ENCODE results near the gene TEX264.

Gene TEX264

DNA sequence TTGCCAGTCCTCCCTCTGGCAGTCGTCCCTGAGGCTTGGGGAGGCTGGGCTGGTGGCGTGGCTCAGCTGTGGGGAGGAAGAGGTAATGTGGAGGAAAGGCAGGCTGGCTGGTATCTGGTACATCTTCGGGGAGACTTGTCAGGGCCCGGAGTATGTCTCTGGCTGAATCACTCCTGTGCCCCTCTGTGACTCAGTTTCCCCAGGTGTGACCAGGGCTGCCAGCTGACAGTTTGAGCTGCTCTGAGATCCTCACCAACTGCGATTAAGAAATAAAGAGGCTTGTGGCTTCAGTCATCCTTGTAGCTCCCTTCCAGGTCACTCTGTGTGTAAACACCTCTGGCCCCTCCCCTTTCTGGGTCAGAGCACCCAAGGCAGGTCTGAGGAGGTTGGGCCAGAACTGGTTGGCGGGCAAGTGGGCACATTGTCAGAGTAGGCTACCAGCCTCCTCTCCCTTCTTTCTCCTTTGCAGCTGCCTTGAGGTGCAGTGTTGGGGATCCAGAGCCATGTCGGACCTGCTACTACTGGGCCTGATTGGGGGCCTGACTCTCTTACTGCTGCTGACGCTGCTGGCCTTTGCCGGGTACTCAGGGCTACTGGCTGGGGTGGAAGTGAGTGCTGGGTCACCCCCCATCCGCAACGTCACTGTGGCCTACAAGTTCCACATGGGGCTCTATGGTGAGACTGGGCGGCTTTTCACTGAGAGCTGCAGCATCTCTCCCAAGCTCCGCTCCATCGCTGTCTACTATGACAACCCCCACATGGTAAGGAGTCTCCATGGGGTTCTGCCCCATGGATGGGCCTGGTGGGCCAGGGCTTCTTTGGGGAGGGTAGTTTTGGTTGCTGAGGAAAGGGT lies 3.0 kb downstream of the TEX264 start:
- in situ Hi-C loops (cut with MboI; ENCODE audit: low sequenced_read_pairs), result no loop called here

DNA sequence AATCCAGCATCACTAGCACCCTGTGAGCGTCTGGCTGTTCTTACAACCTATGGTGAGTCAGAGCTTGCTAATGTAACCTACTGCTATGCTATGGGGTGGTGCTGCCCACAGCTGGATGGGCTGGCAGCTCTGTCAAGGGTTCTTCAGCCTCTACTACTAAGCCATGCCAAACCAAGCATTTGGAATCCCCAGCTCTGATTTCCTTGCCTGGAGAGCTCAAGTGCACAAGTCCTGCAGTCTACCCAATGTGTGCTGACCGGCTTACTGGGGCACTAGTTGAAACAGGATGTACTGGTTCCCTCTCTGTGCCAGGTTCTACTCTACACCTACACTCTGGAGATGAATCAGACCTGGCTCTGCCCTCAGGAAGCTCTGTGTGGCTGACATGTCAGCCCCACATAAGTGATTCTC lies 4.2 kb downstream of the TEX264 start:
- in situ Hi-C loops (cut with MboI; ENCODE audit: low sequenced_read_pairs), result no loop called here

DNA sequence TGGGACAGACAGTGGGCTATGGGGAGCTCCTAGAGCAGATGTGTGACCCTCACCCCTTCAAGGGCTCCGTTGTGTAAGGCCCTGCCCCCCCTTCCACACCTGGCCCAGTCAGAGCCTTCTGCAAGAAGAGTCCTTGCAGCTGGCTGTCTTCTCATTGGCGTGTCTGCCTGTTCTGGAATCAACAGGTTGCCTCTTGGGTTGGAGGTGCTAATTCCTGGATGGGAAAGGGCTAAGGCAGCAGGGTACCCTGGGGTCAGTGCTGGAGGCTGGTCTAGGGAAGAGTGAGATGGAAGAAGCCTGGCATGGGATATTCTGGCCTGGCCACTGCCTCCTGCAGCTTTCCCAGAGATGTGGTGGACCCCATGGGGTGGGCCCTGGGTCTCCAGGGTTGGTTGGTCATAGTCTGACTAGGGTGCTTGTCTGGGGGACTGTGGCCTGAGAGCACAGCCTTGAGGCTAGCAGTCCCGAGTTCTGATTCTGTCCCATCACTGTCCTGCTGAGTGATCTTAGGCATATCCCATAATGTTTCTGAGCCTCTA lies 5.1 kb downstream of the TEX264 start:
- in situ Hi-C loops (cut with MboI; ENCODE audit: low sequenced_read_pairs), result no loop called here

DNA sequence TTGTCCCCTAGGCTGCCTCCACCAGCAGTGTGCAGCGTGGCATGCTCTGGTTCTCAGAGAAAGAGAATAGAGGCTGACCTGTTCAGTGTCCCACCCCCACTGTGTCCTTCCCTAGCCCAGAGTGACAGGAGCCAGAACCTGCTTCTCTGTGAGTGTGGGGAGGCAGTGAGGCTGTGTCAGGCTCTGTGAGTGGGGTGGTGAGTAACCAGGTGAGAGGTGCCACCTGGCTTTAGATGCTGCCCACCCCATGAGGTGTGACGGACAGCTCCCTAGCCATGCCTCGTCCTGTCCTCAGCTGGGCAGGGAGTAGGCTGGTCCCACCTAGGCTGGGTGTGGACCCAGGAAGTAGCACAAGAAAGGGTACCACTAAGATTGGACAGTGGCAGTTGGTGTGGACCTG lies 6.3 kb downstream of the TEX264 start:
- in situ Hi-C loops (cut with MboI; ENCODE audit: low sequenced_read_pairs), result no loop called here

DNA sequence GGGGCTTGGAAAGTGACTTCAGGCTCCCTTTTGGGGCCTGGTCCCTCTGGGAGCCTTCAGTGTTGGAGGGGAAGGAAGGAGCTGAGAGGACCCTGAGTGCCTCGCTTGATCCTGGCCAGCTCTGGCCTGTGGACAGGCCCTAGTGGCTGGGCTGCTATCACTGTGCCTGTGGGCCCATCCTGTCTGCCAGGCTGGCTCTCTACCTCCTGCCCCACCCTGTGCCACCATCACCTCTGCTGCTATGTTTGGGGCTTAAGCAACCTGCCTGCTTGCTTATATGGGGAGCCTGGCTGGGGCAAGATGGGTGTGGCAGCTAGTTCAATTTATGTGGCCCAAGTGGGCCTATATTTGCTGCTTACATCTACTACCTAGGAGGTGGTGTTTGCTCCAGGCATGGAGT lies 7.1 kb downstream of the TEX264 start:
- in situ Hi-C loops (cut with MboI; ENCODE audit: low sequenced_read_pairs), result no loop called here

DNA sequence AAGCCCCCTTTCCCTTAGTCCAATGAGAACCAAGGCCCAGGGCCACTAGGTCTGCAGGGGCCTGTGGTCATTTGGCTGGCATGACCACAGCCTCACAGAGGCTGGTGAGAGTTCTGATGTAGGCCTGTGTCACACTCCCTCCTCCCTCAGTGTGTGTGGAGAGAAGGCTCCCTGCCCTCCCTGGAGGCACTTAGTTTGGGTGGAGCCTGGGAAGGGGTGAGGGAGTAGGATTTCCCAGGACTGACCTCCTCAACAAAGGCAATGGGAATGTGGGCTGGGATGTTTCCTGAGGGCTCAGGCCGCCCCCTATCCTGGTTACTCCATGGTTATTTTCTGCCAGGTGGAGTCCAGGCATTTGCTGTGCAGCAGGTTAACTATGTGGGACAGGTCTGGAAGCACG lies 7.6 kb downstream of the TEX264 start:
- in situ Hi-C loops (cut with MboI; ENCODE audit: low sequenced_read_pairs), result no loop called here

DNA sequence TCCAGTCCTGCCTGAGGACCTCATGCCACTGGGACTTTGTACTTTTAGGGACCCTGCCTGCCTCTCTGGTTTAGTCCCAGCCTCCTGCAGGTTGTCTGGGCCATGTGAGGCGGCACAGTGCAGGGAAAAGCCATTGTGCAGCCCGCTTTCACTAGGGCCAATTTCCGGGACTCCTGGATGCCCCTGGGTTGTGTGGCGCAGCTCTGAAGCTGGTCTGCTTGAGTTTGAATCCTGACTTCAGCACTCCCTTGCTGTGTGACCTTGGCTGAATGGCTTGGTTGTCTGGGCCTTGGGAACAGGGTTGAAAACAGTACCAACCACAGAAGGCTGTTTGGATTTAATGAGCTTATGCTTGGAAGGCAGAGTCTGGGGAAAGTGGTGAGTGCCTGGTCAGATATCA lies 8.3 kb downstream of the TEX264 start:
- in situ Hi-C loops (cut with MboI; ENCODE audit: low sequenced_read_pairs), result no loop called here

DNA sequence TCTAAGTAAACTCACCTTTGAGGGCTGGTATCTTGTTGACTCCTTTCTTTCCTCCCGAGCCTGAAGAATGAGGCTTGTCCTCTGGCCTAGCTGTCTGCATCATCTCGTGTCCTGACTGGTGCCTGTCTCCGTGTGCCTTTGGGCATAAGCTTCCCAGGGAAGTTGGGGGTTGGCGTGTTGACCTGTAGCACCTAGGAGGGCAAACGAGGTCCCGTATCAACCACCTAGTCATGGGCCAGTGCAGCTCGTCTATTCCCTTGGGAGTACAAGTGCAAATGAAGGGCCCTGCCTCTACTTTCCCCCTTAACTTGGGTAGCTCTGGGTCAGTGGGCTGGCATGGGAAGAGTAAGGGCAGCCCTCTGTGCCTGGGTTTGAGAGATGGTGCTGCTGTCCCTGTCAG lies 8.7 kb downstream of the TEX264 start:
- in situ Hi-C loops (cut with MboI; ENCODE audit: low sequenced_read_pairs), result no loop called here

DNA sequence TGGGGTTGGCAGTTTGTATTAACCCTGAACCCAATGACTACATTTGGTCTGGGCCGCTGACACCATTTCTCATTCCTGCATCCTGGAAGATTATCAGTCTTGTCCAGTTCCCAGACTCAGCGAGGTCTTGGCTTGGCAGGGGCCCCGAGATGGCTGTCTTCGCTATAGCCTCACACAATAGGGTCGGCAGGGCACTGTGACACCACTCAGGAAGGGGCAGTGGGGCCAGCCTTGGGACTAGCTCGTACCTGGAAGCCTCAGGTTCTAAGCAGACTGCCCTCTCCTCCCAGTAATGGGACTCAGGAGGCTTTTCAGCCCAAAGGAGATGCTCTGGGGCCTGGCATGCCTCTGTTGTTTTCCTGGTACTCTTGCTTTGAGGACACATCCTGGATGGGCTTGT lies 9.1 kb downstream of the TEX264 start:
- in situ Hi-C loops (cut with MboI; ENCODE audit: low sequenced_read_pairs), result no loop called here

DNA sequence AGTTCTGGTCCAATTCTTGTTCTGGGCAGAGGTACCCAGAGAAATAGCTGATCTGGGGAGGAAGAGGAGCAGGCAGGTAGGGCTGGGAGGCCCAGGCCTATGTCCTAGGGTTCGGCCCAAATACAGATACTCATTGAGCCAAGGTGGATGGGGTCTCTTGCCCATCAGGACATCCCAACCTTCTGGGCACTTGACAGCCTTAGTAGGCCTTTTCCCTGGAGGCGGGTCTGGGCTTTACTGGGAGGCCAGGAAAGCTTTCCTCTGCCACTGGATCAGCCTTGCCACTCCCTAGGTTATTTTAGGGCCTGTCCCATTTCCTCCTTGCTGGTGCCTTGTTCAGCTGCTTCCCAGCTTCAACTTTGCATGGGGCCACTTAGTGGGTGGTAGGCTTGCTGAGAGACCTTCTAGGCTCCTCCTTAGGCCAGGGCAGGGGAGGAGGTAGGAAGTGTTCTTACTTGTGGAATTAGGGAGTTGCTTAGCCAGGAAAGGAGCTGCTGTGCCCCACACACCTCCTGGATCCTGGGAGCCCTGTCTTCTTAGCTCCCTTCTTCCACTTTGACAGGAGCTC lies 9.7 kb downstream of the TEX264 start:
- in situ Hi-C loops (cut with MboI; ENCODE audit: low sequenced_read_pairs), result no loop called here

DNA sequence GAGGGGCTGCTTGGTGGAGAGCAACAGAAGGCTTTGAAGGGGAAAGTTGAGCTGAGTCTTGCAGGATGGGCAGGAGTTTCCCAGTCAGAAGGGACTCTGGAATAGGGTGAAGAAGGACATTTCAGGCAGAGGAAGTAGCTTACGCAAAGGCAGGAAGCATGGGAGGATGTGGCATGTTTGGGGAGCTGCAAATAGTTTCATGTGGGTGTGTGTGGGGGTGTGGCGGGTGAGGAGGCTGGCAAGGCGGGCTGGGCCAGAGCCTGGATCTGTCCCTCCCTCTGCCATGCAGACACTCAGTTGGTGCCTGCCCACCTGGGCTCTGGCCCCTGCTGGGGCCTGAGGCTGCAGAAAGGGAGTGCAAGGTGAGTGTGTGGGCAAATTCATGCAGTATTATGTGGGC lies 10.4 kb downstream of the TEX264 start:
- in situ Hi-C loops (cut with MboI; ENCODE audit: low sequenced_read_pairs), result no loop called here

DNA sequence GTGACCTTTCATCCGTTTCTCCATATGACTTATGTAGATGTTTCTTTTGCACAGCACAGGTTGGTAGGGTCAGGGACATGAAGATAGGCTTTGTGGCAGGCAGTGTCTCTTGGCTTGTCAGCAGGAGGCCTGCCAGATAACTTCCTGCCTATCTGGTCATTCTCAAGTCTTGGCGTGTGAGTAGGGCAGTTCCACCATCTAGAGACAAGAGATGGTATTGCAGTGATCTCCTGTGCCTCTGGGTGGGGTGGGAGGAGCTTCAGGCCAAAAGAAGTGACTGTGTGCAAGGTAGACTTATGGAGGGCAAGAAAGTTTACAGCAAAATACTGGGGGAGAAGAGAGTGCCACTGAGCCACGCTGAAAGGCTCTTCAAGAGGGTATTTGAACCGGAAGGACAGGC lies 11.0 kb downstream of the TEX264 start:
- in situ Hi-C loops (cut with MboI; ENCODE audit: low sequenced_read_pairs), result no loop called here

DNA sequence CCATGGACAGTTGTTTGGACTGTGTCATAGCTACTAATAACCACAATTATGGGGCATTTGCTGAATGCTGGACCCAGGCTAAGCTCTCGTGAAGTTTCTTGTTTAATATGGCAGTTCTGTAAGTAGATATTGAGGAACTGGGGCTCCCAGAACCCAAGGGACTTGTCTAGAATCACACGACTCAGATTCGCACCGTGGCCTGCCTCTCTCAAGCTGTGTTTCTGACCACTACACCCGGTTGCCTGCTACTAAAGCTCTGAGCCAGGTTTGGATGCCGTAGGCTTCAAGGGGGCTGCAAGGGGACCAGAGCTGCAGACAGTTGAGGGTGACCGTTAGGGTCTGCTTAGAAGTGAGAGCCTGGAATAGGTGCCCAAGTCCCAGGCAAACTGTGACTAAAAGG lies 11.5 kb downstream of the TEX264 start:
- in situ Hi-C loops (cut with MboI; ENCODE audit: low sequenced_read_pairs), result no loop called here

DNA sequence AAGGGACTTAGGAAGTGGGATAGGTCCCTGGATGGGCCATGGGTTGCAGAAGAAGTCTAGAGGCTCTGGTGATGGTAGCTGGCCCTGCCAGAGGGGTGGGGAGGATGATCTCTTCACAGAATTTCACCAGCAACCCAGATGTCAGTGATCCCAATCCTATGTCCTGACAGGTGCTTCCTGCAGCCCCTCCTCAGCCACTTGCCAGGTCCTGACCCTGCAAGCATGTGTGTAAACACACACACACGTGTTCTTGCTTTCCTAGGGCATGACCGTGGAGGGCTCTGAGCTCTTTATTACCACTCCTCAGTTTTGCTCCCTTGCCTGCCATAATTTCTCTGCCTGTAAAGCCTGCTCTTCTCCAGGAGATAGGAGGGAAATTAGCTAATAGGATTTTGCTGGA lies 12.5 kb downstream of the TEX264 start:
- in situ Hi-C loops (cut with MboI; ENCODE audit: low sequenced_read_pairs), result no loop called here

DNA sequence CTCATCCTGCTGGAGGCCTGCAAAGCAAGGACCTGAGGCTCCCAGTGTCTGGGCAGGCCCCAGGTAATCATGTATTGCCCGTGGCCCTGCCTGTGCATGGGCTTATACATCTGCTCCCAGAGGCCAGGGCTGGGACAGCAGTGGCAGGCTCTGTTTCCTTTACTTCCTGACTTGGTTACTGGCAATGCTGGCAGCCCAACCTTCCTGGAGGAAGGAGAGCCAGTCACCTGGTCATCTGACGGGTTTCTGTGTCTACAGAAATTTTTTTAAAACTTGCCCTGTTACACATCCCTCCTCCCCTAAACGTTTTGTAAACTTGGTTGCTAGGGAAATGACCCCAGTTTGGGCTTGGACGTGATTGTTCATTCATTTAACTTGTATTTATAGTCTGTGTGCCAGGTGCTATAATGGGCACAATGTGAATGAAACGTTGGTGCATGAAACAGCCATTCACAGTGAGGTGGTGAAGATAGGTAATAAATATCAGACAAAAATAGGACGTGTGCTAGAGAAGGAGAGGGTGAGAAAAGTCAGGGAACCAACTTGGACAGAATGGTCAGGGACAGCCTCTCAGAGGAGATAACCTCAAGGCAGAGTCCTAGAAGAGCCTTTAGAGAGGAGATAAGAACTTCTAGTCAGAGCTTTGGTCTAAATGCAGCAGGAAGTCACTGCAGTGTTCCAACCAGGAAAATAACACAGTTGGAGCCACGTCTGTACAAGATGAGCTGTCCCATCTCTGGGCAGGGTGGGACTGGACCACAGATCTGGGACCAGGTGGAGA lies 14.1 kb downstream of the TEX264 start:
- in situ Hi-C loops (cut with MboI; ENCODE audit: low sequenced_read_pairs), result no loop called here

DNA sequence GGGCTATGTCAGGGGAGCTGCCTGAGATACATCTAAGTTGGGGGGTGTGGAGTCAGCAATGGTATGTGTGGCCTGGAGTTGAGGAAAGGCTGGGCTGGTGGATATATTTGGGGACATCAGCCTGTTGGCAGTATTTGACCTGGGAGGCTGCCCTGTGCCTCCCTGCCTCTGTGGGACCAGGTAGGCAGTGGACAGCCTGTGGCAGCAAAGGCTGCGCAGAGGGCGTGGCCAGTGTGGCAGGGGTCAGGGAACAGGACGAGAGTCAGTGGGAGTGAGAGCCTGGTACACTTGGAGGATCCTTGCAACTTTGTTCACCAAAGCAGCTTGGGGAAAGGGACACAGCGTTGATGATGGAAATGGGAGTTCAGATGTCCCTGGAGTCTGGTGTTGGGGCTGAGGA lies 15.0 kb downstream of the TEX264 start:
- in situ Hi-C loops (cut with MboI; ENCODE audit: low sequenced_read_pairs), result no loop called here

DNA sequence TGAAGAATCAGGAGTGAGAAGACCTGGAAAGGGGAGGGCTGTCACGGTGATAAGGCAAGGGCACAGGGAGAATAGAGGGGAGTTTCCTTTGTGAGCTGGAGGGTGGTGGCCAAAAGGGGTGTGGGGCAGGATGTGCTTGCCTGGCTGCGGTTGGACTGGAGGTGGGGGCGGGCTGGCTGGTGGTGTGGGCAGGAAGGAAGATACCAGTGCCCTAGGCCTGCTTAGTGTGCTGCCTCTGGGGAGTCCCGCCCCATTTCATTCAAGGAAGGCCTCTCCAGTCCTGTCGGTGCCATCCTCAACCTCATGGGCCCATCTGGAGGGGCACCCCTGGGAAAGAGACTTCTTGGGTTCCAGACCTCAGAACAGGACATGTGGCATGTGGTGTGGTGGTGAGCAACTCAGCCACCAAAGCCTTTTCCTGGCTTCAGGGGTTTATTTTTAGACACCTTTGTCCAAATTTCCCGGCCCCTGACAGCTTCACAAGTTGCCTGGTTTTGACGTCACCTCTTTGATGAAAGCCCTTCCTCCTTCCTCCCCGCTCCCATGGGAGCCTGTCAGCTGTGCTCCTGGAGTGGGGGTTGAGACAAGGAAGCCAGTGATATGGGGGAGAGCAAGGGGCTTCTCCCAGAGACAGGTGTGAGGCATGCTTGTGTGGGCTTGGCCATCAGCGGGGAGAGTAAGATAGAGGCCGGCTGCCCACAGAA lies 15.6 kb downstream of the TEX264 start:
- in situ Hi-C loops (cut with MboI; ENCODE audit: low sequenced_read_pairs), result no loop called here

DNA sequence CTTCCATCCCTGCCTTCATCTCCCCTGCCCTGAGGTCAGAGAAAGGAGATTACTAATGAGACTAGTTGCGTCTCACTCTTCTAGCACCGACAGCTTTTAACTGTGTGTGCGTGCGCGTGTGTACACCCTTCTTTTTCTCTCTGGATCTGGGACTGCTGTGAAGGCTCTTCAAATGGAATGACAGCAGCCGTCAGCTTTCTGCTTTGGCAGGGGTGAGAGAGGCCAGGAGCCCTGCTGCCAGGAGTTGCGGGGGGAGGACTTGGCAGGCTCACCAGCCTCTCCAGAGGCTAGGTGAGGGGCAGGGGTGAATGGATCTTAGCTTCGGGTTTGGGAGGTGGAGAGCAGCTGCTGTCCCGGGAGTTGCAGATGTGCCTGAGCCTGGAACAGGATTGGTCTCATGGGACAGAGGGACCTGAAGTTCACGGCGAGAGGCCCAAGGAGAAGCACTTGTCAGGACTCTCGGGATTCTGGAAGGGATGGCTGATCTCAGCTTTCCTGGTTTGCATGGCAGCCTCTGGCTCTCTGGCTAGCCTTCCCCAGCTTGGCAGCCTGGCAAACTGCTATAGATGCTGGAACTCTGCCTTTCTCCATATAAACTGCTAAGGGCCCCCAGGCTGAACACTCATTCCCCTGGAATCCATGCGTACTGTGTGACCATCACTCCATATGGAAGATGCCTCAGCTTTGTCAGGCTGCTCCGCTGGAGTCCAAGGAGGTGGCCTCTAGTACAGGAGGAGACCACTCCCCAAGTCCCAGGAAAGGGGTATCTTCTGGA lies 16.6 kb downstream of the TEX264 start:
- in situ Hi-C loops (cut with MboI; ENCODE audit: low sequenced_read_pairs), result no loop called here

DNA sequence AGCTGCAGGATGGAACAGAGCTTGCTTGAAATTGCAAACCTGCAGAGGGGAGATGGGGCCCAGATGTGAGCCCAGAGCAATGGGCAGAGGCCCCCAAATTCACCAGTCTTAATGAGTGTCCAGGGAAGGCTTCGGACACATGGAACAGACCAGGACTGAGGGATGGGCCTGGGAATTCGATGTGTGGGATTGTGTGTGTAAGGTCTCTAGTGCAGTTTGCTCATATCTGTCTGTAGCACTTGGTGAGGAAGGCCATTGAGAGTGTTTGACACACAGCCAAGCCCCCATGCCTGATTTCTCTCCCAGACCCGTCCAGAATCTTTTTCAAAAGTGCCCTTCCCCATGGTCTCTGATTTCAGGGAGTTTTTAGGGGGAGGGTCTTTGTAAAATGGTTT lies 17.2 kb downstream of the TEX264 start:
- in situ Hi-C loops (cut with MboI; ENCODE audit: low sequenced_read_pairs), result no loop called here

DNA sequence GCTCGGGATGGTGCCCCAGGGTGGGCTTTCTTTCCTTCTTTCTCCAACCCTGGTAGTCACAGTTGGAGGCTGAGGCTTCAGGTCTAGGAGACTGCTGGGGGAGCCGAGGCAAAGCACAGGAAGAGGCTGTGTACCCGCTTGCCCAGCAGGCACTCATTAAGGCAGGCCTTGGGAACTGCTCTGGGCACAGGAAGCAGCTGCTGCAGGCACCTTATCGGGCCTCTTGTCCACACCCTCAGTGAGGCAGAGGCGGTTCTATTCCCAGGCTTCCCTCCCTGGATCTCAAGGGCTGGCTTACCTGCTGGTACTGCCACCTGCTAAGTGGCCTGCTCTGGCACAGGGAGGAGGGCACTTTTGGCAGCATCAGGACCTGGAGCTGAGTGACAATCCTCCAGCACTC lies 20.0 kb downstream of the TEX264 start:
- in situ Hi-C loops (cut with MboI; ENCODE audit: low sequenced_read_pairs), result no loop called here

All from hTERT RPE-1 (cell line).